HL-60 (cell line): ENCODE results near the gene TRPV2.

Experiments used
- DNase-seq, 2 experiments: peaks; one replicate each; pipeline ENCODE4 v3.0.0-alpha.2; 2010 to 2020; ENCODE audit warnings: low read depth in 1 of 2, low spot score in 1 of 2
- H3K27ac ChIP-seq: fragments of 250-450 bp; sonication (Bioruptor Pico); replicated peaks from 2 replicates; pipeline ENCODE4 v1.5.1; 2020; ENCODE audit warnings: mild to moderate bottlenecking, moderate library complexity
- H3K27me3 ChIP-seq: fragments of 250-450 bp; sonication (Bioruptor Pico); 2 replicates; pipeline ENCODE4 v1.5.1; 2021; ENCODE audit warnings: mild to moderate bottlenecking, moderate library complexity; ENCODE audit not compliant: insufficient read depth, poor library complexity, severe bottlenecking
- H3K4me3 ChIP-seq: replicated peaks from 2 replicates; pipeline ENCODE4 v1.5.1; 2011; ENCODE audit warnings: mild to moderate bottlenecking, control low read depth, low read length; ENCODE audit not compliant: insufficient read depth
- GABPA ChIP-seq: IDR thresholded peaks from 2 replicates; pipeline ENCODE4 v1.6.1; 2012; ENCODE audit warnings: low read depth
- POLR2AphosphoS5 ChIP-seq: IDR thresholded peaks from 2 replicates; pipeline ENCODE4 v1.6.1; 2012; ENCODE audit warnings: low read depth
- SPI1 ChIP-seq: IDR thresholded peaks from 2 replicates; pipeline ENCODE4 v1.6.1; 2012; ENCODE audit warnings: low read depth, mild to moderate bottlenecking, borderline replicate concordance
- TF ChIP-seq, protein P1 (sequence below): IDR thresholded peaks from 2 replicates; pipeline ENCODE4 v1.6.1; 2012; ENCODE audit warnings: low read depth; ENCODE audit not compliant: insufficient replicate concordance
- TF ChIP-seq, protein P2 (sequence below): IDR thresholded peaks from one replicate; pipeline ENCODE4 v1.5.1; 2011; ENCODE audit warnings: low read length, control low read depth, inconsistent platforms; ENCODE audit not compliant: insufficient read depth

The TRPV2 gene

DNA sequence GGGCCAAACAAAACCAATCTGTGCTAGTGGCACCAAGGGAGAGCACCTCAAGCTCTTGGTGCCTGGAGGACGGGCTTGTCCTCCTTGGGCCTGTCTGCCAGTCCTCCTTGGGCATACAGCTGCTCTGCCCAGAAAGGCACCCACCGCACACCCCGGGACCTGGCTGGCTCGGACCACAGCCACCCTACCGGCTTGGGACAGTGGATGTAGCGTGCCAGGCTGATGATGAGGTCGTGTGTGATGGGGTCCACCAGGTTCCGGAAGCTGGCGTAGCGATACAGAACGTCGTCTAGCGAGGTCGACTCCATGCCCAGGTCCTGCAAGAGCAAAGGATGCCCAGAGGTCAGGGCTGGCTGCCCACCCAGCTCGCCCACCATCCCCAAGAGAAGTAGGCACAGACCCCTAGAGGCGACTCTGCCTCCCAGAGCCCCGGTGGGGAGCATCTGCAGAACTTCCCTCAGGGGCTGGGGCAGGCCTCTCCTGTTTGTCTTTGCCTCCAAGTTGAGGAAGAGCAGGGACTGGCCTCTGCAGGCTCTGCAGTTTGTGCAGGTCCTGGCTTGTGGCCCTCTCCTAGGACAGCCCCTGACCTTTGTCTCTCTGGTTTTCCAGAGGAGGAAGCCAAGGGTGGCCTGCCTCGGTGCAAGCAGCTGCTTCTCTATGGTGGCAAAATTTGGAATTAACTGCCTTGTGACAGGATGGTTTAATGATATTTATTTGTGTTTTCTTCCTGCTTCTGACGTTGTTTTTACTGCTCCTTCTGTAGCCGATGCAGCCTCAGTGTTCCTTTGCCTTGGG, 46.9 kb downstream of the TRPV2 start:
- TF ChIP-seq, protein P1, sequence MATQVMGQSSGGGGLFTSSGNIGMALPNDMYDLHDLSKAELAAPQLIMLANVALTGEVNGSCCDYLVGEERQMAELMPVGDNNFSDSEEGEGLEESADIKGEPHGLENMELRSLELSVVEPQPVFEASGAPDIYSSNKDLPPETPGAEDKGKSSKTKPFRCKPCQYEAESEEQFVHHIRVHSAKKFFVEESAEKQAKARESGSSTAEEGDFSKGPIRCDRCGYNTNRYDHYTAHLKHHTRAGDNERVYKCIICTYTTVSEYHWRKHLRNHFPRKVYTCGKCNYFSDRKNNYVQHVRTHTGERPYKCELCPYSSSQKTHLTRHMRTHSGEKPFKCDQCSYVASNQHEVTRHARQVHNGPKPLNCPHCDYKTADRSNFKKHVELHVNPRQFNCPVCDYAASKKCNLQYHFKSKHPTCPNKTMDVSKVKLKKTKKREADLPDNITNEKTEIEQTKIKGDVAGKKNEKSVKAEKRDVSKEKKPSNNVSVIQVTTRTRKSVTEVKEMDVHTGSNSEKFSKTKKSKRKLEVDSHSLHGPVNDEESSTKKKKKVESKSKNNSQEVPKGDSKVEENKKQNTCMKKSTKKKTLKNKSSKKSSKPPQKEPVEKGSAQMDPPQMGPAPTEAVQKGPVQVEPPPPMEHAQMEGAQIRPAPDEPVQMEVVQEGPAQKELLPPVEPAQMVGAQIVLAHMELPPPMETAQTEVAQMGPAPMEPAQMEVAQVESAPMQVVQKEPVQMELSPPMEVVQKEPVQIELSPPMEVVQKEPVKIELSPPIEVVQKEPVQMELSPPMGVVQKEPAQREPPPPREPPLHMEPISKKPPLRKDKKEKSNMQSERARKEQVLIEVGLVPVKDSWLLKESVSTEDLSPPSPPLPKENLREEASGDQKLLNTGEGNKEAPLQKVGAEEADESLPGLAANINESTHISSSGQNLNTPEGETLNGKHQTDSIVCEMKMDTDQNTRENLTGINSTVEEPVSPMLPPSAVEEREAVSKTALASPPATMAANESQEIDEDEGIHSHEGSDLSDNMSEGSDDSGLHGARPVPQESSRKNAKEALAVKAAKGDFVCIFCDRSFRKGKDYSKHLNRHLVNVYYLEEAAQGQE: no peak
- TF ChIP-seq SPI1: no peak
- TF ChIP-seq POLR2AphosphoS5: no peak
- TF ChIP-seq, protein P2, sequence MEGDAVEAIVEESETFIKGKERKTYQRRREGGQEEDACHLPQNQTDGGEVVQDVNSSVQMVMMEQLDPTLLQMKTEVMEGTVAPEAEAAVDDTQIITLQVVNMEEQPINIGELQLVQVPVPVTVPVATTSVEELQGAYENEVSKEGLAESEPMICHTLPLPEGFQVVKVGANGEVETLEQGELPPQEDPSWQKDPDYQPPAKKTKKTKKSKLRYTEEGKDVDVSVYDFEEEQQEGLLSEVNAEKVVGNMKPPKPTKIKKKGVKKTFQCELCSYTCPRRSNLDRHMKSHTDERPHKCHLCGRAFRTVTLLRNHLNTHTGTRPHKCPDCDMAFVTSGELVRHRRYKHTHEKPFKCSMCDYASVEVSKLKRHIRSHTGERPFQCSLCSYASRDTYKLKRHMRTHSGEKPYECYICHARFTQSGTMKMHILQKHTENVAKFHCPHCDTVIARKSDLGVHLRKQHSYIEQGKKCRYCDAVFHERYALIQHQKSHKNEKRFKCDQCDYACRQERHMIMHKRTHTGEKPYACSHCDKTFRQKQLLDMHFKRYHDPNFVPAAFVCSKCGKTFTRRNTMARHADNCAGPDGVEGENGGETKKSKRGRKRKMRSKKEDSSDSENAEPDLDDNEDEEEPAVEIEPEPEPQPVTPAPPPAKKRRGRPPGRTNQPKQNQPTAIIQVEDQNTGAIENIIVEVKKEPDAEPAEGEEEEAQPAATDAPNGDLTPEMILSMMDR: no peak
- no peak for TF ChIP-seq GABPA

DNA sequence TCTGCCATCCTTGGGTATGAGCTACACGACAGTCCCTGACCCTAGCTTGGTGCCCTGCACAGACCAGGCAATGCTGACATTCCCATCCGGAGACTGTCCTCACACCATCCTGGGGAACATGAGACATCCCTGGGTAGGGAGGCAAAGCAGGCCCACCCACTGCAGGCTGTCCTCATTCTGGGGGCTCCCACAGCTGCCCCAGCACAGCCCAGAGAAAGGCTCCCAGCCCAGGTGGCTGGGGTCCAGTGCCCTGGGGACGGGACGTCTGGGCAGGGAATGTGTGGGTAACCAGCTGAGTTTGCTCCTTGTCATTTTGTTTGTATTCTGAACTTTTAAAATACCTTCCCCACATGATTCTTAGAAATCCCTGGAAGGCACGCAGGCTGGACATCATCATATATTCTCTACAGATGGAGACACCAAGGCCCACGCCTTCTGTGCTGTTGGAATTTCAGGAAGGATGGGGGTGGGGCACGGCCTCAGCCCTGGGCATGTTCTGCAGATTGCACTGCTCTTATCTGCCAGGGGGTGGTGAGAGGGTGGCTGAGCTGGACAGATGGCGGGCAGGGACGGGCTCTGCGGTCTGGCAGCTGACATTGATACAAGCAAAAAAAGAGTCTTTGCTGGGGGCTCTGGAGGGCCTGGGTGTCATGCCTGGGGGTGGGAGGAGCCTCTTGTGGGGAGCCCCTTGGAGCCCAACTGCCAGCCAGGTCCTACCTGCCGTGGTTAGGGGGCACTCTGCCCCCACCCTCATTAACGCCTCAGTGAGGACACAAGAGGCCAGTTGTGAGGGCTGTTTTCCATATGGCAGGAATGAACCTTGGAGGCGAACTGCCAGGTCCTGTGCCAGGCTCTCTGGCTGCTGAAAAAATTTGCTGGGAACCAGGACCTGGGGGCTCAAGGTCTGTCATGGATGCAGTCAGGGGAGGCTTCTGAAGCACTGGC, 48.3 kb downstream of the TRPV2 start:
- TF ChIP-seq SPI1 (no peak), POLR2AphosphoS5 (no peak), GABPA (no peak)
- TF ChIP-seq, protein P2: no peak
- TF ChIP-seq, protein P1: no peak
- no peak overlapping the region for H3K27ac ChIP-seq
- no peaks in the 10 kb centered on the region for H3K27me3 ChIP-seq
- no peak for DNase-seq
- H3K4me3 ChIP-seq: no peak overlapping the region

More for the DNA sequence above, 46.9 kb downstream of the TRPV2 start:
- no peaks in the 10 kb centered on the region for H3K27me3 ChIP-seq
- H3K27ac ChIP-seq: no peak overlapping the region
- no peak for DNase-seq
- H3K4me3 ChIP-seq: no peak overlapping the region

DNA sequence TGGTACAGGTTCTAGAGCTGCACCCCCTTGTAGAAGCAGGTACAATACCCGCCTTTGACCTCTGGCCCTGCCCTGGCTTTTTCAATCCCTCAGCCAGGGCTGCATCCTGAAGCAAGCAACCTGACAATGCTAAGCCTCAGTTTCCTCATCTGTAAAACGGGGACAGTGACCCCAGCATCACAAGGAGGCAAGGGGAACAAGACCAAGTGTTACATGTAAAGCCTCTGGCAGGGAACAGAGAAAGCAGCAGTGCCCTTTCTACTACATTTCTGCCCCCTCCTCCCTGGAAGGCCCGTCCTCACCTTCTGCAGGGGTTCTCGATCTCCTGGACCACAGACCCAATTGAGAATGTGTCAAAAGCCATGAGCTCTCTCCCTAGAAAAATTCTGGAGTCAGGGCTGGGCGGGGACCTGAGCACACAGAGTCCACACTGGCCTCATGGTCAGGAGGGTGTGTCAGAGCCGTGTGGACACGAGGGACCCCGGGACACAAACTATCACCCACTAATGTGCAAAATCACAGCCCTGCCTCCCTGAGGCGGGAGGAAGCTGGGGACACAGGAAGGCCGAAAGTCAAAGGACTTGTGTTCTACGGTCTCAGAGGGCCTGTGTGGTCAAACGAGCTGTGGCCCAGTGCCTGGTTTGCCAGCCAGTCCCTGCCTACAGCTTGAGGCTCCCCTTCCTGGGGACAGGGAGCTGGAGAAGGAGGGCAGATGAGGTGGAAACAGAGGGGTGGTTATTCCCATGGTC, 49.1 kb downstream of the TRPV2 start:
- Histone ChIP-seq H3K4me3 (no peak overlapping the region), H3K27me3 (no peaks in the 10 kb centered on the region), H3K27ac (no peak overlapping the region)
- no peak for DNase-seq
- TF ChIP-seq, protein P2: no peak
- no peak for TF ChIP-seq SPI1
- no peak for TF ChIP-seq GABPA
- TF ChIP-seq, protein P1: no peak
- TF ChIP-seq POLR2AphosphoS5: no peak
